GM21619 (cell line): ENCODE measurements around the gene DEF6.
"Not testable (repeated sequence)": the region's sequence is repeated elsewhere in the genome, so short reads cannot be mapped to it uniquely, and the experiment has no call there.

Experiments used
- ATAC-seq: cut with Tn5 transposase; IDR thresholded peaks from one replicate; pipeline ENCODE4 v1.9.1; 2021; ENCODE audit not compliant: unreplicated experiment

The DEF6 gene

DNA sequence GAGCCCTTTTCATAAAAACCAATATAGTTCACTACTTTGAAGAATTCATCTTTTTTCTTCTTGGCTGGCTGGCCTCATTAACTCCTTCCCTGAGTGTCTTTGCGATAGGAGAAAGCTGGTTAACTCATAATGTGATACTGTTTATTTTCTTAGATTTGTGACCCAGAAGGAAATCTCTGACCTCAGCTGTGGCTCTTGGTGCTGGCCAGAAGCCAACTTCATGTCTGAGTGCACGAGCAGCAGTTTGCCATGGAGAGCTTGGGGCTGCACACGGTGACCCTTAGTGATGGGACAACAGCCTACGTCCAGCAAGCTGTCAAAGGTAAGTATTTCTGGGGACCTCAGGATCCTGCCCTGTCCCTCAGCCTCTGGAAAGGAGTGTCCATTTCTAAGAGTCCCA is 16.7 kb upstream of the DEF6 start:
- ATAC-seq = no peak

DNA sequence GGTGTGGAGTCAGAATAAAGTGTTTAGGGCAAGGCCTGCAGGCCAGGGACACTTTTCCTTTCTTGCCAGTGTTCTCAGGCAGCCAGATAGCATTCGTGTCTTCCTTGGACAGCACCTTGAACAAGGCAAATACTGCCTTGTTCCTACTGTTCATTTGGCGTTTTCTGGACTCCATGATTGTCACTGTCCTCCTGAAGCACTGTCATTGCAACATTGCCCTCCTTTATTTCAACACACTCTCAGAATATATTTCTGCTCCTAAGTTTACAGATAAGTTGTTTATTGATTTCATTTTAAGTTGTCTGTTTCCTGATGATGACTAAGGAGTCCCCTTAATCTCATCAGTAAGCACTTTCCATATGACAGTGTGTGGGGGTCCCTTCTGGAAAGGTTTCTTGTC is 15.1 kb upstream of the DEF6 start:
- no peak for ATAC-seq

DNA sequence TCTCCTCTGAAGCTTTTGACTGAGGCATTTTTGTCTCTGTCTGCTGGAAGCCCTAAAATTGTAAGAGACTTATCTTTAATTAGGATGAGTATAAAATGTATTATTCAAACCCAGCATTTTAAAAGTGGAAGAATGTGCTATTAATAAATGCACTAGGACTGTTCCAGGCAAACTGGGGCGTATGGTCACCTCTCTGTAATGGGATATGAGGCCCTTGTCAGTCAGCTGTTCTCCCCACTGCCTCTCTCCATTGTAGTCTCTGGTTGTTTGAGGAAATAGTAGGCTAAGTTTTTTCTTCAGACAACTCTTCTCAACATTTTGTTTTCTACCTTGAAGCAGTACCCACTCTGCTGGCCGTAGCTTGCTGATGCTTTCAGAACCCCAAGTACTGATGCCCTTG is 14.3 kb upstream of the DEF6 start:
- ATAC-seq = no peak

DNA sequence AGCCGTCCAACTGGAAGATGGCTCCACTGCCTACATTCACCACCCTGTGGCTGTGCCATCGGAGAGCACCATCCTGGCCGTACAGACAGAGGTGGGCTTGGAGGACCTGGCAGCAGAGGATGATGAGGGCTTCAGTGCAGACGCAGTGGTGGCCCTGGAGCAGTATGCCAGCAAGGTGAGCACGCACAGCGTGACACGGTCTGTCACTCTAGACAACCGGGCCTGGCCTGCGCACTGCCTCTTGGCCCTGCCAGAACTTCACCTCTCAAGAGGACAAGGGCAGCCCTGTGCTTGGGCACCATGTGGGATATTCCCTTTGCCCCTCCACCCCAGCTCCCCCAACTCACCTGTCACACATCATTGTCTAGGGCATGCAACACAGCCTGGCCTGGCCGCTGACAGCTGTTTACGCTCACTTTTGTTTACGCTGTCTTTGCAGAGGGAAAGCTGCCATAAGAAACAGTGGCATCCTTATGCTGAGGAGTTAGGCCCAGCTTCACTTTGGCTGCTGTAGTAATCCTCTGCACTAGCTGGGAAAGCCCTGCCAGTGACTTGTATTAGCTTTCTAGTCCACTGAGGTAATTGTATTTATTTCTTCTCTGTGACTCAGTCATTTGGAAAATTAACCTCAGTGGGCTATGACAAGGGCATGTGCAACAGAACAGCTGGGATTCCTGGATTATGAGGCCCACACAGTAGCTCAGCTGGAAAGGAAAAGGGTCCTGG is 9.8 kb upstream of the DEF6 start:
- ATAC-seq = no peak

DNA sequence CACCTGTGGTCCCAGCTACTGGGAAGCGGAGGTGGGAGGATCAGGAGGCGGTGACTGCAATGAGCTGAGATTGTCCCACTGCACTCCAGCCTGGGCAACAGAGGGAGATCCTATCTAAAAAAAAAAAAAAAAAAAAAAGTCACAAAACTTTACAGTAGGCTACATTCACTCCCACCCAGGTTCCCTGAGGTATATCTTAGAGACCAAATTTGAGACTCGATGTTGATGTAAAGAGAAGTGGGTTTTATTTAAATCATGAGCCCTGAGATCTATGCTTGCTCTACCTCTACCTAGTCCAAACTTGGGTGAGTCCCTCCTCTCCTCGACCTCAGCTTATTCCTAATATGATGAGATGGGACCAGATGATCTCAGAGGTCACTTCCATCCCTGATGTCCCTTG is 8.8 kb upstream of the DEF6 start:
- no peak for ATAC-seq

DNA sequence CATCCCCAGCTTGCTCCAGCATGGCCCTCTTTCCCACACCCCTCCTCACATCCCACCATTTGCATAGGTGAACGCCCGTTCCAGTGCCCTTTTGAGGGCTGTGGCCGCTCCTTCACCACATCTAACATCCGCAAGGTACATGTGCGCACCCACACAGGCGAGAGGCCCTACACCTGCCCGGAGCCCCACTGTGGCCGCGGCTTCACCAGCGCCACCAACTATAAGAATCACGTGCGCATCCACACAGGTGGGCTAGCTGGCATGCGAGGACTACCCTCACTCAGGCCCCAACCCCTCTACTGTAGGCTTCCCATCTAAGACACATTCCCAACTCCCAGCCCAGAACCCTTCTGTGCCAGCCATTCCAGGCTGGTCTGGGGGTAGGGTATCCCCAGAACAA is 6.1 kb upstream of the DEF6 start:
- ATAC-seq = no peak

DNA sequence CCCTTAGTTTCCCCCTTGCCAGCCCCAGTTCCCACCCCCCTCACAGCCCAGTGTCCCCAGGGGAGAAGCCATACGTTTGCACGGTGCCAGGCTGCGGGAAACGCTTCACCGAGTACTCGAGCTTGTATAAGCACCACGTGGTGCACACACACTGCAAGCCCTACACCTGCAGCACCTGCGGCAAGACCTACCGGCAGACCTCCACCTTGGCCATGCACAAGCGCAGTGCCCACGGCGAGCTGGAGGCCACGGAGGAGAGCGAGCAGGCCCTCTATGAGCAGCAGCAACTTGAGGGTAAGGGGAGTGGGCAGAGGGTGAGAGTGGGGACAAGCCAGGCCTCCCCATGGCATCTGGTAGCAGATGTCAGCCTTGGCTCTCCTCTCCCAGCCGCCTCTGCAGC is 5.1 kb upstream of the DEF6 start:
- ATAC-seq = no peak

DNA sequence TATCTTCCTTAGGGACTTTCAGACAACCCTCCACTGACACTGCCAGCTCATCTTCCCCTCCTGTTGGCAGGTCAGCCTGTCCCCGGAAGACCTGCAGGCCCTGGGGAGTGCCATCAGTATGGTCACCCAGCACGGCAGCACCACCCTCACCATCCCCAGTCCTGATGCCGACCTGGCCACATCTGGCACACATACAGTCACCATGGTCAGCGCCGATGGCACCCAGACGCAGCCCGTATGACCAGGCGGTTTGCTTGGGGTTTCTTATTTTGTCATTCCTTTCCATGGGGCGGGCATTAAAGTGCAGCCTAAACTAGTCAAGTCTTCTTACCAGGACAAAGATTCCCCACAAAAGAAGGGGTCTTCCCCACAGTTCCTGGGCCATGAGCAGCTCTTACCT is 3.9 kb upstream of the DEF6 start:
- no peak for ATAC-seq

DNA sequence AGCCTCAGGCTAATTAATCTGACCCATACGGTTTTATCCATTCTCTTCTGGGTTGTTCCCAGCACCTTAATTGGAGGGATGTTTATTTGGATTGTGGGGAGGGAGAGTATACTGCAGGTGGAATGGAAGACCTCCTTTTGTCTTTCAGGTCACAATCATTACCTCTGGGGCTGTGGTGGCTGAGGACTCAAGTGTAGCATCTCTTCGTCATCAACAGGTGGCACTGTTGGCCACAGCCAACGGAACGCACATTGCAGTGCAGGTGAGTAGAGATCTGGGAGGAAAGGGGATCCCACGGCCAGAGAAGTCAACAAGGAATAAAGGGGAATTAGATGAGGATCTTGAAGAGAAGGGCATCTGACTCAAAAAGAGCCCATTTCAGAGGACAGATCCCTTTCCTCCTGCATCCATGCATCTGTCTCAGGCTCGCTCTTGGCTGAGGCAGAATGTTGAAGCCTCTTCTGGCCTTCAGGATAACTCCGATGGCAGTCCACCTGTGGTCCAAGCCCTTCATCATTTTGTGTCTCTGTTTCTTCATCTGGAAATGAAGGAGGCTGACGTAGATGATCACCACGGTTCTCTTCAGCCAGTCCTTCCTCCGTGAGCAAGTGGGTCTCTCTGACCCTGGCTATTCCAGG is 3.2 kb upstream of the DEF6 start:
- ATAC-seq = no peak

DNA sequence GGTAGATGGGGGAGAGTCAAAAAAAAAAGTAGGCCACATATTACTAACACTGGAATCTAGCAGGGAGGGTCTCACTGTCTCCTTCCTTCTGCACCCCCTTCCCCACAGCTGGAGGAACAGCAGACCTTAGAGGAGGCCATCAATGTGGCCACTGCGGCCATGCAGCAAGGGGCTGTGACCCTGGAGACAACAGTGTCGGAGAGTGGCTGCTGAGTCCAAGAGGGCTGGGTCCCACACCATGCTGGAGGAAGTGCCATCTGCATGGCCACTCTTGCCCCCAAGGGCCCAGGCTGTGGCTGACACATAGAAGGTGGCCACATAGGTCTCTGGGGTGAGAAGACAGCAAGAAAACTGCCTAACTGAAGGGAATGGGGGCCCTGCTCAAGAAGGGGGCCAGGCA is 2.6 kb upstream of the DEF6 start:
- no peak for ATAC-seq

DNA sequence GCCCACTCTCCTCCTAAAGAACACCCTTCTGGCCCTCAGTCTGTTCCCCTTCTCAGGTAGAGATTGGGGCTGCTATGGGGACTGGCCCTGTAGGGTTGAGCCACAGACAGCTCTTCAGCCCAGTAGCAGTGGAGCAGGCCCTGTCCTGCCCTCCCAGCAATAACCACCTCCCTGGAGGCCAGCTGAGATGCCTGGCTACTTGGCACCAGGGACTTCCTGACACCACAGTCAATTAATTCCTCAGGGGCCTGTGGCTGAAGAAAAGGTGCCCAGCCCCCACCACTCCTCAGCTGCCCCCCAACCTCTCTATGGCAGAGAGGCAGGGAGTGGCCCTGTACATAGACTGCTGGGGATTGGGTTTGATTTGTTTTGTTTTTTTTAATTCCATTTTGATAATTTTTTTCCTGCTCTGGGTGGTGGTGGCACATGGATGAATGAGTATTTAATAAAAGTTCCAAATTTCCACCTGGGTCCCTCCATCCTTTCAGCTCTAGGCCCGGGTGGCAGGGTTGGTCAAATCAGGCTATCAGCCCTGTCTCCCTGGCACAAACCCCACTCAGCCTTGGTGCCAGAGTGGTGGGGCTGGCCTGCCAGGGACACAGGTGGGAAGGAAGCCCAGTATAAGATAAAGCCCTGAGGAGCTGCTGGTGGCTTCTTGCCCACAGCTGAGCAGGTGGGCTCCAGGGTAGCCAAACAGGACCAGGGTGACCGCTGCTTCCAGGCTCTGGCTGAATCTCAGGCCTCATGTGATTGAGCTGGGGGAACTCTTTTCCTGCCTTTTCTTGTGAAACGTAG is 1.9 kb upstream of the DEF6 start:
- ATAC-seq = no peak

DNA sequence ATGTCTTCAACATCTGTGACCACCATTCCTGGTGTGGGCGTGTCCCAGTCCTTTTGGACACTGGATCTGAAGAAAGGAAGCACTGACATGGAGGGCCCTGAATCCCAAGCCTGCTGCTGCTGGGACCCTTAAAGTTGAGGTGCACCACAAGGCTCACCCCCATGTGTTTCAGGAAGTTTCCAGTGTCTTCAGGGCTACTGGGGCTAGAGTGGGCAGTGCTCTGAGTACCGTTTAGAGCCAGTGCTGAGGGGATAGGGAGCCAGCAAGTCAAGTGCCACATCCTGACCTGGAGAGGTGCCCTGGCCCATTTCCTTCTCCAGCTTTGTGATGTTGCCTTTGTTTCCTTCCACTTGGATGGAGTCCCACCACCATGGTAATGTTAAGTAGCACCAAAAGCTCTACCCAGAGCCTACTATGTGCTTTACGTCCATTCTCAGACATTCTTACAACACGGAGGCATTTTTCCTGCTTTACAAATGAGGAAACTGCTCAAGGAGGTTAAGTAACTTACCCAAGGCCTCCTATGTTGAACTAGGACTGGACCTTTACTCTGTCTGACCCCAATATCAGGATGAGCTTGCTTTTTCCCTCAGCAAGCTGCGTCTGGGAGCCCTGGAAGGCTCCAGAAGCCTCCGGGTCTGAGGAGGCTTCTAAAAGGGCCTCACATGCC is 552 bp upstream of the DEF6 start:
- no peak for ATAC-seq

DNA sequence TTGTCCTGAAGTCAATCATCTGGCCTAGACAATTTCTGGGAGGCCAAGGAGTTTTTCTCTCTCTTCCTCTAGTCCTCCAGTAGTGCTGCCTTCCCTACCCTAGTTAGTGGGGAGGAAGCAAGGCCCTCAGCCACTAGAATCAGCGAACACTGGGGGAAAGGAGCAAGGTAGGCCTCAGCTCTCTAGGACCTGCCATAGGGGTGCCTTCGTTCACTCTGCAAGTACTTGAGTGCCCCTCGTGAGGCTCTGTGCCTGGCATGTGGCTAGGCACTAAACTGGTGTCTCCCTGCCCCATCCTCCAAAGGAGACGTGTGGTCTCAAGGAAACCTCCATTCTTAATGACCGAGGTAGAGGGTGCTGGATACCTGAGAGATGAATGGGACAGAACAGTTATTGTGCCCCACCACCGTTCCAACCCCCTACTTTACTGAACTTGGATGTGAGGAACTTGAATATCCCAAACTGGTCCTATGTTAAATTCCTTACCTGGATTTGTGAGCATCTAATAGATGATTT is 1.1 kb downstream of the DEF6 start:
- ATAC-seq = no peak

DNA sequence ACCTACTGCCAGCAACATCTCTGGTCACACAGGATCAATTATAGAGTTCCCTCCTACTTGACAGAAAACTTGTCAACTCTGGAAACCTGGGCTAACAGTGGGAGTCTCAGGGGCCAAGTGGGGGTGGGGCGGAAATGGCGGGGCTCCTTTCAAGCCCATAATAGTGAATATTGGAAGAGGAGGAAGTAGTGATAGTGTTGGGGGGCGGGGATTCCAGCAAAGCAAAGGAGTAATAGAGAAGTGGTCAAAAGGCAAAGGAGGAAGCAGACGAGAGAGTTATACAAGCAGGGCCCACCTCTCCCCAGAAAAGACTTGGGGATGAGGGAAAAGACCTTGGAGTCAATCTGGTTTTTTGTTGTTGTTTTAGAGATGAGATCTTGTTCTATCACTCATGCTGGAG is 2.1 kb downstream of the DEF6 start:
- no peak for ATAC-seq

DNA sequence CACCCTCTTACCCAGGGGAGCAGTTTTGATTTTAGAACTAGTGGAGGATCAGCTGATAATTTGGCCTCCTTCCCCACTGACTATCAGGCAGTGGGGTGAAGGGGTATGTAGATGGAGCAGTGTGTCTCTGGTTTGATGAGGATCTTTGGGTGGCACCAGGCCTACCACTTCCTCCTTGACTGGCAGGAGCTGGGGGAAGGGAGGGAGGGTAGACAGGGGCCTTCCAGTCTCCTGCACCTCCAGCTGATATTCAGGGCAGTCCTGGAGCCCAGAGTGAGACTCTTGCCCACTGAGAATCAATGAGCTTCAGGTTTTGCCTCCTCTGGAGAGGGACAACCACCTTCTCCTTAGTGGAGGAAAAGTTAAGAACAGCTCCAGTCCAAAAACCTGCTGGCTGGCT is 3.2 kb downstream of the DEF6 start:
- ATAC-seq = no peak

DNA sequence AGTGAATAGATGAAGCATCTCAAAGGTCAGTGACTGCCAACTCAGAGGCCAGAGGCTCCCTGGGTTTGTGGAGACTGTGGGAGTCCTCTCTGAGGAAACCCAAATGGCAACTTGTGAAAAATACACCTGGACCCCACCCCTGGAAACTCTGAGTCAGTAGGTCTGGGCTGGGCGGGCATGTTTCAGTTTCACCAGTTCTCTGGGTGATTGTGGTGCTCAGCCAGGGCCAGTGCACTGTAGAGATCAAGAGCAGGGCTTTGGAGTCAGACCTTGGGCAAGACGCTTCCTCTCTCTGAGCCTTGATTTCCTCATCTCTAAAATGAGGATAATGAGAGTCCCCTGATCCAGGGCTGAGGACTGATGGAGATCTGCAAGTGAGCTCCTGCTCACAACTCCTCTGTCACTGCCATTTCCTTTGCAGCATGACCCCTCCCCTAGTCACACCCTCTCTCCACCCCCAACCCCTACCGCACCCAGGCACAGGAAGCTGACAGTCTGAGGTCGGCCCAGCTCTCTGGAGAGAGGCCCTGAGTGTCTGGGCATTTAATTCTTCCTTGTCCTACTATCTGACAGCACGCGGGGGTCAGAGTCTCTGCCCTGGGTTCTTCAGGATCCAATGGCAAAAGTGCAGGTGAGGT is 5.1 kb downstream of the DEF6 start:
- ATAC-seq = peak; percentile 68

DNA sequence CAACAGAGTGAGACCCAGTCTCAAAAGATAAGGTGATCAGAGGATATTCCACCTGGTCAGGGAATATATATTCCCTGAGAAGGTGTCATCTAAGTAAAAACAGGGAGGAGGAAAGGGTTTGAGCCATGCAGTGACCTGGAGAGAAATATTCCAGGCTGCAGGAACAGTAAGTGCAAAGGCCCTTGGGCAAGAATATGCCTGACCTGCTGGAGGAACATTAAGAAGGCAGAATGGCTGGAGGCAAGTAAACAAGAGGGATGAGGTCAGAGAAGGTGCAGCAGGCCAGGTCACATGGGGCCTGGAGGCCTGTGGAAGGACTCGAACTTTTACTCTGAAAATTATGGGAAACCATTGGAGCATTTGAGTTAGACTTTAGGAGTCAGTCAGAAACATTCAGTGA is 6.7 kb downstream of the DEF6 start:
- ATAC-seq = no peak

DNA sequence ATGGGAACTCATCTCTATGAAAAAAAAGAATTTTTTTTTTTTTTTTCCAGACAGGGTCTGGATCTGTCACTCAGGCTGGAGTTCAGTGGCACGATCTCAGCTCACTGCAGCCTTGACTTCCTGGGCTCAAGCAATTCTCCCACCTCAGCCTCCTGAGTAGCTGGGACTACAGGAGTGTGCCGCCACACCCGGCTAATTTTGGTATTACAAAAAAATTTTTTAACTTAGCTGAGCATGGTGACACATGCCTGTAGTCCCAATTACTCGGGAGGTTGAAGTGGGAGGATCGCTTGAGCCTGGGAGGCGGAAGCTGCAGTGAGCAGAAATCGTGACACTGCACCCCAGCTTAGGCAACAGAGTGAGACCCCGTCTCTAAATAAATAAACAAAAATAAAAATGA is 7.5 kb downstream of the DEF6 start:
- ATAC-seq = no peak

DNA sequence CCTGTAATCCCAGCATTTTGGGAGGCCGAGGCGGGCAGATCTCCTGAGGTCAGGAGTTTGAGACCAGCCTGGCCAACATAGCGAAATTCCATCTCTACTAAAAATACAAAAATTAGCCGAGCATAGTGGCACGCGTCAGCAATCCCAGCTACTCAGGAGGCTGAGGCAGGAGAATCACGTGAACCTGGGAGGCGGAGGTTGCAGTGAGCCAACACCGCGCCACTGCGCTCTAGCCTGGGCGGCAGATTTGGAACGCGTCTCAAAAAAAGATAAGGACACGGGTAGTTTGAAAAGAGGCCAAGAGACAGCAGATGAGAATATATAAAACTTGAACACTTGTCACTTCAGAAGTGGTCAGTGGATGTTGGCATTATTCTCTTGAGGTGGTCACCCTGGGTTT is 9.5 kb downstream of the DEF6 start:
- ATAC-seq = not testable (repeated sequence)

DNA sequence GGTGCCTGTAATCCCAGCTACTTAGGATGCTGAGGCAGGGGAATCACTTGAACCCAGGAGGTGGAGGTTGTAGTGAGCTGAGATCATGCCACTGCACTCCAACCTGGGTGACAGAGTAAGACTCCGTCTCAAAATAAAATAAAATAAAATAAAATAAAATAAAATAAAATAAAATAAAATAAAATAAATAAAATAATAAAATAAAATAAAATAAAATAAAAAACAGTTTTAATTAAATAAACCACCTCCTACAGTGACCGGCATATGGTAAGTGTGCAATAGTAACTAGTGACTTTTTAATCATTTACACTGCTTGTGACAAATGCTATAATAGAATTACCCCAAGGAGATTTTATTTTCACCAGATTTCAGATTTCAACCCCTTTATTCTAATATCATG is 10.9 kb downstream of the DEF6 start:
- ATAC-seq = not testable (repeated sequence)
